Ascending aorta (tissue), 2 donors: ENCODE measurements around the gene MS4A6E. TPM values are rescaled to one million over a fixed set of nuclear protein-coding genes. Genes with fewer than 3 reads are reported as not detected.

Source experiments
- DNase-seq, 2 donors: peaks; one replicate each; pipeline ENCODE4 v3.0.0-alpha.2; 2019; ENCODE audit warnings: low spot score in 2 of 2
- H3K27ac ChIP-seq, 2 donors: fragments of 200-600 bp; sonication (generic); one replicate each; pipeline ENCODE4 v1.5.1; 2016 to 2017; ENCODE audit warnings: mild to moderate bottlenecking in 1 of 2
- H3K27me3 ChIP-seq: fragments of 200-600 bp; sonication (generic); one replicate; pipeline ENCODE4 v1.5.1; 2017
- H3K36me3 ChIP-seq, 2 donors: fragments of 200-600 bp; sonication (generic); one replicate each; pipeline ENCODE4 v1.5.1; 2016
- H3K4me1 ChIP-seq, 2 donors: fragments of 200-600 bp; sonication (generic); one replicate each; pipeline ENCODE4 v1.5.1; 2016 to 2017; ENCODE audit warnings: mild to moderate bottlenecking in 1 of 2
- H3K4me3 ChIP-seq, 2 donors: fragments of 200-600 bp; sonication (generic); one replicate each; pipeline ENCODE4 v1.5.1; 2016 to 2017; ENCODE audit warnings: mild to moderate bottlenecking in 1 of 2
- H3K9me3 ChIP-seq, 2 donors: fragments of 200-600 bp; sonication (generic); one replicate each; pipeline ENCODE4 v1.5.1; 2016
- CTCF ChIP-seq, 3 experiments: fragments of 200-600 bp in 2 of 3; fragments of 450-650 bp in 1 of 3; sonication (generic) in 2 of 3; IDR thresholded peaks; one replicate each; pipeline ENCODE4 v1.5.1; 2016 to 2019; ENCODE audit warnings: antibody characterized with exemption in 3 of 3, mild to moderate bottlenecking in 1 of 3, moderate library complexity in 1 of 3
- intact Hi-C: fragments of 100-400 bp; cut with DNase I; formaldehyde crosslinking; loops from one replicate; pipeline ENCODE4 v1.15.1; 2023
- total RNA-seq: library from RNA; depleted of rRNA; stranded (reverse); fragments of >200 nt; gene quantifications from one replicate; pipeline ENCODE4 v1.1.0, GENCODE V29; 2016

Gene MS4A6E
- total RNA-seq, 1 donor from 2014 or later: not detected

GRCh38 chr11:60310407-60310998 is 16.6 kb upstream of the MS4A6E start:
- H3K27ac ChIP-seq: no peak overlapping the region
- H3K4me1 ChIP-seq: no peaks in the 10 kb centered on the region
- H3K4me3 ChIP-seq: no peak overlapping the region
- no peaks in the 10 kb centered on the region for H3K36me3 ChIP-seq
- TF ChIP-seq CTCF (IDR thresholded peaks at IDR 0.05): no peak
- intact Hi-C loops: no loop called here
- no peaks in the 10 kb centered on the region for H3K27me3 ChIP-seq
- DNase-seq: peak in 1 of 2 donors; percentile 21
- H3K9me3 ChIP-seq: no peaks in the 10 kb centered on the region

DNA sequence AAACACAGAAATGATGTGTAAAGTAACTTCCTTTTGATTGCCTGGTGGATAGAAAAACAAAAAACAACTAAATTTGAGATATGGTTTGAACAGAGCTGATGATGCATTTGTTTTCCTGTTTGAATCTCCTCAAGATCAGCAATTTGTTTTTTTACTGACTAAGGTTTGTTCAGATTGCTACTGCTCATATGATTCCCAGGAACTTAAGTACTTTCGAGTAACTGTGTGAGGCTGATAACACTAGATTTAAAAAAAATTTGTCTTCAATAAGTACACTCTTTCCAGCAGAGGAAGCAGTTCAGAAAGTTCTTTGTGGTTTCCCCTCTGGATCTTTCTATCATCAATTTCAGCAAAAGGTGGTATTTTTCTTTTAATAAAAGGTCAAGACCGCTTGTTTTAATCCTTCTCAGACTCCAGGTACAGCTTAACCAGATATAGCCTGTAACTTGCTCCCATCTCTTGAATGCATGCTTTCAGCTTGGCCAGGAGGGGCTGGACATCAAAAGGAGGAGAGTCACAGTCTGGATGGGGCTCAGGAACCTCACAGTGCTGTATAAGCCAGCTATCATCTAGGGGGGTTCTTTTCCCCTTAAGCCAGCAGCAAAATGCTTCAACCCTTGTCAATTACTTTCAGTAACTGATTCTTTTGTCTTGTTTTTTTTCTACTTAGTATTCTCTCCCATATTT is 12.3 kb upstream of the MS4A6E start:
- DNase-seq: no peak
- TF ChIP-seq CTCF (IDR thresholded peaks at IDR 0.05): no peak
- intact Hi-C loops: no loop called here
- Histone ChIP-seq H3K27ac (no peak overlapping the region), H3K4me3 (no peak overlapping the region), H3K4me1 (no peaks in the 10 kb centered on the region), H3K9me3 (peaks cover 0 to 2% of the 10 kb centered on the region in 2 donors), H3K27me3 (no peaks in the 10 kb centered on the region), H3K36me3 (no peaks in the 10 kb centered on the region)

GRCh38 chr11:60315871-60316270 is 11.2 kb upstream of the MS4A6E start:
- no peaks in the 10 kb centered on the region for H3K4me1 ChIP-seq
- no peak for TF ChIP-seq CTCF (IDR thresholded peaks at IDR 0.05)
- H3K27ac ChIP-seq: no peak overlapping the region
- peaks cover 0 to 10% of the 10 kb centered on the region in 2 donors for H3K9me3 ChIP-seq
- intact Hi-C loops: no loop called here
- no peaks in the 10 kb centered on the region for H3K27me3 ChIP-seq
- no peak overlapping the region for H3K4me3 ChIP-seq
- DNase-seq: no peak
- no peaks in the 10 kb centered on the region for H3K36me3 ChIP-seq

- H3K9me3 ChIP-seq: peaks cover 0 to 10% of the 10 kb centered on the region in 2 donors
- H3K36me3 ChIP-seq: no peaks in the 10 kb centered on the region
- H3K4me3 ChIP-seq: no peak overlapping the region
- no peak for DNase-seq
- H3K27me3 ChIP-seq: no peaks in the 10 kb centered on the region
- no peak for TF ChIP-seq CTCF (IDR thresholded peaks at IDR 0.05)
- no peaks in the 10 kb centered on the region for H3K4me1 ChIP-seq
- intact Hi-C loops: no loop called here
- no peak overlapping the region for H3K27ac ChIP-seq
These were observed 10.7 kb upstream of the MS4A6E start for GRCh38 chr11:60316317-60316716.

DNA sequence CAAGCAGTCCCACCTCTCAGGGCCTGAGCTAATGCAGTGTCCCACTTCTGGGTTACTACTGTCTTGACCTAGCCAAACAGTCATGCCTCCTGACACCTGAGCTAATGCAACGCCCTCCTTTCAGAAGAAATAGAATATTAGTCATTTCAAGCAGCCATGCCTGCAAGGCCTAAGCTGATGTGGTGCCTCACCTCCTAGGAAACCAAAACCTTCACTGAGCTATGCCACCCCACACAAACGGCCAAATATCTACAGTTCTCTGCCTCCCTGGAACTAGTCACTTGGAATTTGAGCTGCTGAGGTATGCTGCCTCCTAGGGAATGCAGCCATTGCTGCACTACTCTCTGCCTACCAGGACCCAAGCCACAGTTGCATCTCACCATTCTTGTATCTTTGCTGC is 8.3 kb upstream of the MS4A6E start:
- Histone ChIP-seq H3K4me3 (no peak overlapping the region), H3K4me1 (no peaks in the 10 kb centered on the region), H3K27ac (no peak overlapping the region), H3K27me3 (no peaks in the 10 kb centered on the region), H3K9me3 (peaks cover 0 to 10% of the 10 kb centered on the region in 2 donors), H3K36me3 (no peaks in the 10 kb centered on the region)
- DNase-seq: no peak
- intact Hi-C loops: no loop called here
- TF ChIP-seq CTCF (IDR thresholded peaks at IDR 0.05): no peak
